ENCODE data around the gene SLC1A2.

GRCh38 chr11:35363246-35363801, 56.0 kb downstream of the SLC1A2 start:
- TF ChIP-seq CTCF (IDR thresholded peaks at IDR 0.05) (no peak), POLR2A (IDR thresholded peaks at IDR 0.05) (no peak)

Data from lower leg skin (tissue), 3 donors.